ENCODE results near the gene TYW1. TPM values are rescaled to one million over a fixed set of nuclear protein-coding genes. Genes with fewer than 3 reads are reported as not detected.
"Not testable (repeated sequence)": the region's sequence is repeated elsewhere in the genome, so short reads cannot be mapped to it uniquely, and the experiment has no call there.

TYW1 gene
- total RNA-seq, 1 donor from 2014 or later, result 26.1 TPM

- H3K4me3 Mint-ChIP-seq; H3K27me3 Mint-ChIP-seq; H3K9me3 Mint-ChIP-seq; CTCF ChIA-PET; intact Hi-C loops (cut with micrococcal nuclease); H3K4me1 Mint-ChIP-seq; ATAC-seq (ENCODE audit: low read depth); POLR2A ChIA-PET; H3K27ac Mint-ChIP-seq; DNase-seq: not testable (repeated sequence)
- peaks cover 17% of the 10 kb centered on the region for H3K36me3 Mint-ChIP-seq (ENCODE audit: low read depth)
Observed at GRCh38 chr7:67260166-67260586, 263.5 kb downstream of the TYW1 start.

GRCh38 chr7:67264000-67264399 is 267.4 kb downstream of the TYW1 start:
- H3K27ac Mint-ChIP-seq; POLR2A ChIA-PET; ATAC-seq (ENCODE audit: low read depth); H3K27me3 Mint-ChIP-seq; intact Hi-C loops (cut with micrococcal nuclease); CTCF ChIA-PET; H3K9me3 Mint-ChIP-seq; H3K4me1 Mint-ChIP-seq; H3K4me3 Mint-ChIP-seq; DNase-seq: not testable (repeated sequence)
- peaks cover 17% of the 10 kb centered on the region for H3K36me3 Mint-ChIP-seq (ENCODE audit: low read depth)

GRCh38 chr7:67266070-67266469 is 269.4 kb downstream of the TYW1 start:
- H3K4me1 Mint-ChIP-seq; intact Hi-C loops (cut with micrococcal nuclease); H3K27me3 Mint-ChIP-seq; H3K27ac Mint-ChIP-seq; H3K9me3 Mint-ChIP-seq; CTCF ChIA-PET; DNase-seq; H3K36me3 Mint-ChIP-seq (ENCODE audit: low read depth); POLR2A ChIA-PET; ATAC-seq (ENCODE audit: low read depth); H3K4me3 Mint-ChIP-seq: not testable (repeated sequence)

- Mint-ChIP-seq H3K9me3 (no peaks in the 10 kb centered on the region), H3K4me3 (no peak overlapping the region), H3K27ac (no peak overlapping the region), H3K36me3 (ENCODE audit: low read depth) (peaks cover 10% of the 10 kb centered on the region), H3K4me1 (no peaks in the 10 kb centered on the region), H3K27me3 (no peaks in the 10 kb centered on the region)
- ATAC-seq (ENCODE audit: low read depth) (no peak), DNase-seq (no peak)
- POLR2A ChIA-PET, result no interaction called here
- intact Hi-C loops (cut with micrococcal nuclease), result no loop called here
- CTCF ChIA-PET, result no interaction called here
- TF ChIP-seq CTCF (IDR thresholded peaks at IDR 0.05), result no peak
Observed at GRCh38 chr7:67267914-67268313, 271.3 kb downstream of the TYW1 start.

- POLR2A ChIA-PET; intact Hi-C loops (cut with micrococcal nuclease); CTCF ChIA-PET; DNase-seq; H3K36me3 Mint-ChIP-seq (ENCODE audit: low read depth); H3K9me3 Mint-ChIP-seq; H3K27me3 Mint-ChIP-seq; ATAC-seq (ENCODE audit: low read depth); H3K4me3 Mint-ChIP-seq; H3K4me1 Mint-ChIP-seq; H3K27ac Mint-ChIP-seq: not testable (repeated sequence)
Observed at GRCh38 chr7:67269916-67270315, 273.3 kb downstream of the TYW1 start.

Other genes with a start within 250 kb of the TYW1 start
- gene TMEM248, start 75.6 kb upstream of the TYW1 start, total RNA-seq, result 89.2 and 95.0 TPM in 2 replicates
- gene SBDS, start 1.2 kb upstream of the TYW1 start, total RNA-seq, result 26.6 and 32.2 TPM in 2 replicates